Suprapubic skin (tissue), 4 donors: Measurements from ENCODE around the gene LCE3E. TPM values are rescaled to one million over a fixed set of nuclear protein-coding genes. Genes with fewer than 3 reads are reported as not detected.

Source experiments
- DNase-seq, 2 donors: peaks; one replicate each; pipeline ENCODE4 v3.0.0-alpha.2; 2019; ENCODE audit warnings: low spot score in 2 of 2
- H3K27ac ChIP-seq: fragments of 200-600 bp; sonication (generic); one replicate; pipeline ENCODE4 v1.5.1; 2019
- H3K27me3 ChIP-seq: fragments of 200-600 bp; sonication (generic); one replicate; pipeline ENCODE4 v1.5.1; 2019
- H3K36me3 ChIP-seq: fragments of 200-600 bp; sonication (generic); one replicate; pipeline ENCODE4 v1.5.1; 2019
- H3K4me1 ChIP-seq: fragments of 200-600 bp; sonication (generic); one replicate; pipeline ENCODE4 v1.5.1; 2019
- H3K4me3 ChIP-seq: fragments of 200-600 bp; sonication (generic); one replicate; pipeline ENCODE4 v1.5.1; 2019; ENCODE audit warnings: mild to moderate bottlenecking
- H3K9me3 ChIP-seq: fragments of 200-600 bp; sonication (generic); one replicate; pipeline ENCODE4 v1.5.1; 2019
- EP300 ChIP-seq: sonication (generic); formaldehyde crosslinking; IDR thresholded peaks from one replicate; pipeline ENCODE4 v1.6.1; 2017; ENCODE audit warnings: antibody characterized with exemption
- POLR2A ChIP-seq, 2 donors: fragments of 450-650 bp; IDR thresholded peaks; one replicate each; pipeline ENCODE4 v1.6.1; 2017; ENCODE audit warnings: antibody characterized with exemption in 2 of 2, mild to moderate bottlenecking in 2 of 2, moderate library complexity in 2 of 2
- POLR2AphosphoS5 ChIP-seq, 3 donors: sonication (generic); formaldehyde crosslinking; IDR thresholded peaks; one replicate each; pipeline ENCODE4 v1.6.1; 2017; ENCODE audit warnings: antibody characterized with exemption in 3 of 3
- whole genome bisulfite sequencing: methylation state at CpG from one replicate; pipeline ENCODE4 v1.1.5; 2018; 5-methylcytosine and 5-hydroxymethylcytosine counted together
- total RNA-seq, 4 donors: library from RNA; depleted of rRNA; stranded (reverse); fragments of >200 nt; gene quantifications; one replicate each; pipeline ENCODE4 v1.1.0, GENCODE V29; 2016
- TF ChIP-seq, protein P1 (sequence below), 2 donors: fragments of 200-600 bp in 1 of 2; fragments of 450-650 bp in 1 of 2; sonication (generic) in 1 of 2; IDR thresholded peaks; one replicate each; pipeline ENCODE4 v1.5.1; 2016 to 2019; ENCODE audit warnings: antibody characterized with exemption in 2 of 2, mild to moderate bottlenecking in 1 of 2, moderate library complexity in 1 of 2

The LCE3E gene
- total RNA-seq, 4 donors from 2014 or later: 4.8 to 19.0 (median 7.4) TPM; not detected in 1

DNA sequence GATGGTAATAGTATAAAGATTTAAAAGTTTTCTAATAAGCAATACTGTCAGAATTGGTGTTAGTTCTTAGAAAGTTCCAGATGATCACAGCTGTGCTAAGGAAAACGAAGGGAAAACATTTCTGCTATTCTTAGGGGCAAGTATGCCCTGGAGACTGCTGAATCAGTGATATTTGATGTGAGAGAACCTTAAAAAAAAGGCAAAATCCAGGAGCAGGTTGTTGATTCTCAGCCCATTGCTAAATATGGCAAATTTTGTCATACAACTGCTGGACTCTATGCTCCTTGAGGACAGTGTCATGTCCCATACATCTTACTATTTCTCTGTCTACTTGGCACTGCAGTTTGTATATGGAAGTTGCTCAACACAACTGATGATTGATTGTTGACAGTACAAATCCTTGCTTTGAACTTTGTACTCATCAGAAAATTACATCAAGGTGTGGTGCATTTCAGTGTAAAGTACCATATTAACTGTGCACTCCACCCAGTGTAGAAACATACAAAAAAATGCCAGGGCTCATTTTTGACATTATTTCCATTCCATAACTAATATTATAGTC is 41.4 kb downstream of the LCE3E start:
- Histone ChIP-seq H3K36me3 (no peaks in the 10 kb centered on the region), H3K27ac (no peak overlapping the region), H3K27me3 (no peaks in the 10 kb centered on the region), H3K9me3 (no peaks in the 10 kb centered on the region), H3K4me1 (no peaks in the 10 kb centered on the region), H3K4me3 (no peak overlapping the region)
- no peak for DNase-seq
- TF ChIP-seq POLR2A (IDR thresholded peaks at IDR 0.05): no peak
- TF ChIP-seq, protein P1, sequence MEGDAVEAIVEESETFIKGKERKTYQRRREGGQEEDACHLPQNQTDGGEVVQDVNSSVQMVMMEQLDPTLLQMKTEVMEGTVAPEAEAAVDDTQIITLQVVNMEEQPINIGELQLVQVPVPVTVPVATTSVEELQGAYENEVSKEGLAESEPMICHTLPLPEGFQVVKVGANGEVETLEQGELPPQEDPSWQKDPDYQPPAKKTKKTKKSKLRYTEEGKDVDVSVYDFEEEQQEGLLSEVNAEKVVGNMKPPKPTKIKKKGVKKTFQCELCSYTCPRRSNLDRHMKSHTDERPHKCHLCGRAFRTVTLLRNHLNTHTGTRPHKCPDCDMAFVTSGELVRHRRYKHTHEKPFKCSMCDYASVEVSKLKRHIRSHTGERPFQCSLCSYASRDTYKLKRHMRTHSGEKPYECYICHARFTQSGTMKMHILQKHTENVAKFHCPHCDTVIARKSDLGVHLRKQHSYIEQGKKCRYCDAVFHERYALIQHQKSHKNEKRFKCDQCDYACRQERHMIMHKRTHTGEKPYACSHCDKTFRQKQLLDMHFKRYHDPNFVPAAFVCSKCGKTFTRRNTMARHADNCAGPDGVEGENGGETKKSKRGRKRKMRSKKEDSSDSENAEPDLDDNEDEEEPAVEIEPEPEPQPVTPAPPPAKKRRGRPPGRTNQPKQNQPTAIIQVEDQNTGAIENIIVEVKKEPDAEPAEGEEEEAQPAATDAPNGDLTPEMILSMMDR (IDR thresholded peaks at IDR 0.05): no peak
- no peak for TF ChIP-seq POLR2AphosphoS5 (IDR thresholded peaks at IDR 0.05)
- no peak for TF ChIP-seq EP300
- WGBS: 13% methylated on average over 1 of the region's 1 CpG

DNA sequence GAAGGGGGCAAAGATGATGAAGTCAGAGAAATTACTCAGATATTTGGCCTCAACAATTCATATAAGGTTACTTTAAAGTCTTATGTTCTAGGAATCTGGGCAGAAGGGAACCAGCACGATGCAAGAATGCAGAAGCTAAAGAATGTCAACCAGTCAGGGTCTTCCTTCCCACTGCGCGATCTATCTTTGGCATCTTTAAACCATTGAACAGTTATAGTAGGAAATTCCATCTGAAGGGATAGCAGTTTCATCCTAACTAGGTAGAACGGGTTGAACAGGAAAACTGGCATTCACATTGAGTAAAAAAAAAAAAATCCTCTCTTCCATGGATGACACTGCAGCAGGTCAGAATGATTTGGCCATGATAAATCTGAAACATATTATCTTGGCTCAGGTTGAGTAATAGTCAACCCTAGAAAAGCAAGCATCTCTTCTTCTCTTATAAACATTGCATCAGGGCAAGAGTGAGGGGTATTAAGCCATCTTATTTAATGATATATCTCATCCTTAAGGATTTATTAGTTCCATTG is 46.0 kb downstream of the LCE3E start:
- 61% methylated on average over 4 of the region's 4 CpGs for WGBS
- Histone ChIP-seq H3K27ac (no peak overlapping the region), H3K4me3 (no peak overlapping the region), H3K9me3 (no peaks in the 10 kb centered on the region), H3K27me3 (peaks cover 9% of the 10 kb centered on the region), H3K4me1 (peaks cover 5% of the 10 kb centered on the region), H3K36me3 (no peaks in the 10 kb centered on the region)
- TF ChIP-seq, protein P1 (IDR thresholded peaks at IDR 0.05): no peak
- TF ChIP-seq POLR2AphosphoS5 (IDR thresholded peaks at IDR 0.05) (no peak), POLR2A (IDR thresholded peaks at IDR 0.05) (no peak), EP300 (no peak)
- DNase-seq: no peak

GRCh38 chr1:152519851-152520250 is 46.7 kb downstream of the LCE3E start:
- Histone ChIP-seq H3K4me1 (peaks cover 12% of the 10 kb centered on the region), H3K27me3 (peaks cover 17% of the 10 kb centered on the region), H3K27ac (no peak overlapping the region), H3K9me3 (no peaks in the 10 kb centered on the region), H3K4me3 (no peak overlapping the region), H3K36me3 (no peaks in the 10 kb centered on the region)
- no peak for DNase-seq
- 55% methylated on average over 1 of the region's 1 CpG for WGBS
- TF ChIP-seq, protein P1 (IDR thresholded peaks at IDR 0.05): no peak
- no peak for TF ChIP-seq EP300
- no peak for TF ChIP-seq POLR2A (IDR thresholded peaks at IDR 0.05)
- no peak for TF ChIP-seq POLR2AphosphoS5 (IDR thresholded peaks at IDR 0.05)

GRCh38 chr1:152517237-152517811 is 49.3 kb downstream of the LCE3E start:
- TF ChIP-seq, protein P1 (IDR thresholded peaks at IDR 0.05): no peak
- TF ChIP-seq POLR2AphosphoS5 (IDR thresholded peaks at IDR 0.05) (no peak), EP300 (no peak), POLR2A (IDR thresholded peaks at IDR 0.05) (no peak)
- no peak overlapping the region for H3K27ac ChIP-seq
- H3K4me1 ChIP-seq: peaks cover 13% of the 10 kb centered on the region
- peaks cover 33% of the 10 kb centered on the region for H3K27me3 ChIP-seq
- H3K9me3 ChIP-seq: no peaks in the 10 kb centered on the region
- no peaks in the 10 kb centered on the region for H3K36me3 ChIP-seq
- WGBS: 49% methylated on average over 5 of the region's 7 CpGs
- no peak for DNase-seq
- H3K4me3 ChIP-seq: no peak overlapping the region

GRCh38 chr1:152516082-152516481 is 50.5 kb downstream of the LCE3E start:
- WGBS: 62% methylated on average over 7 of the region's 7 CpGs
- no peak for DNase-seq
- Histone ChIP-seq H3K4me1 (peaks cover 13% of the 10 kb centered on the region), H3K27ac (no peak overlapping the region), H3K9me3 (no peaks in the 10 kb centered on the region), H3K27me3 (peaks cover 44% of the 10 kb centered on the region), H3K36me3 (no peaks in the 10 kb centered on the region), H3K4me3 (no peak overlapping the region)
- TF ChIP-seq, protein P1 (IDR thresholded peaks at IDR 0.05): no peak
- TF ChIP-seq POLR2A (IDR thresholded peaks at IDR 0.05) (no peak), EP300 (no peak)
